Left ventricle myocardium superior (tissue), 1 donor: ENCODE results near the gene CDH18. TPM values are rescaled to one million over a fixed set of nuclear protein-coding genes. Genes with fewer than 3 reads are reported as not detected.

ENCODE experiments used
- ATAC-seq: fragments of 200-7000 bp; cut with Tn5 transposase; one replicate; pipeline ENCODE4 v1.9.1; 2020; ENCODE audit warnings: mild to moderate bottlenecking, moderate library complexity
- DNase-seq: peaks from one replicate; pipeline ENCODE4 v3.0.0-alpha.2; 2020
- intact Hi-C: fragments of 100-400 bp; cut with micrococcal nuclease; formaldehyde crosslinking; loops from one replicate; pipeline ENCODE4 v1.11.0; 2022
- total RNA-seq: library from RNA; stranded (reverse); fragmentation: NEBNext Ultra II Directional; extraction: Animal tissue kit (Norgen Biotek cat#: 25700); gene quantifications from one replicate; pipeline ENCODE4 v1.2.1, GENCODE V29; 2021
- donor health status: DM: no; HTN: yes; CAD: no; lungs with severe emphysema.

CDH18 gene
- total RNA-seq, 1 donor from 2014 or later: not detected

DNA sequence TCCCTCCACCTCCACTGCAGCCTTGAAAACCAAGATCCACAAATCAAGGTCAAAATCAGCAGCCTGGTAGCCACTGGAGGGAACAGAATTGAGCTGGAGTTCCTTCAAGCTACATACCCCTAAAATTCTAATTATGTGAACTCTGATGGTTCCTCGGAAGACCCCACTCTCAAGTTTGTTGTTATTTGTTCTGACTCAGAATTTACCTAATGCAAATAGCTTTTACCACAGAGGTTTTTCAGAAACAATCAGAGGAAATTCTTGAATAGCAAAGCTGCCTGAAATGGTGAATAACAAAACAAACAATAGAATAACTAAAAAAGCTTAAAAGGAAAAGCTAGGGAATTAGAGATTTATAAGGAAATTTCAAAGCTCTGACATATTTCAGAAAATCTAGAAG lies 220.0 kb downstream of the CDH18 start:
- intact Hi-C loops: no loop called here
- no peak for ATAC-seq

GRCh38 chr5:19753579-19753978 lies 234.4 kb downstream of the CDH18 start:
- DNase-seq: no peak
- ATAC-seq: no peak
- intact Hi-C loops: no loop called here

More for the DNA sequence above, 220.0 kb downstream of the CDH18 start:
- no peak for DNase-seq

- intact Hi-C loops: no loop called here
- DNase-seq (no peak), ATAC-seq (no peak)
These were observed 236.7 kb downstream of the CDH18 start for GRCh38 chr5:19751326-19751725.

- intact Hi-C loops: no loop called here
- DNase-seq: no peak
- ATAC-seq: no peak
These were observed 242.8 kb downstream of the CDH18 start for GRCh38 chr5:19745247-19745646.

DNA sequence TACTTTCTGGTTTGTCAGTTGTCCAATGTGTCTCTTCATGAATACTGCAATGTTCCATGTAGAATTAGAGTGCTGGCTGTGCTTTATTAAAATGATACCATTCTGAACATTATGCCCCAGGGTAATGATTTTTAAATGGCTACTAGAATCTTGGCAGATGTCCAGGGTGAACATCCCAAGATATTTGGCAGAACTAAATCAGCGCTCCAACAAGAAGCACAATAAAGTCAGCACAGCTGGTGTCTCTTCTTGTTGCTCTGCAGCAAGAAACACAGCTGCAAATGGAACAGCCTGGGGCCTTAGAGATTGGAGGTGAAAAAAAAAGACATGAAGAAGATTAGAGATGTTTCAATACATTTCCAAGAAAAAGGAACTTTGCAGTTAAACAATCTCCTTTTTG lies 248.3 kb downstream of the CDH18 start:
- intact Hi-C loops: no loop called here
- no peak for DNase-seq
- no peak for ATAC-seq

GRCh38 chr5:19734776-19735175 lies 253.2 kb downstream of the CDH18 start:
- ATAC-seq: no peak
- DNase-seq: no peak
- intact Hi-C loops: no loop called here

DNA sequence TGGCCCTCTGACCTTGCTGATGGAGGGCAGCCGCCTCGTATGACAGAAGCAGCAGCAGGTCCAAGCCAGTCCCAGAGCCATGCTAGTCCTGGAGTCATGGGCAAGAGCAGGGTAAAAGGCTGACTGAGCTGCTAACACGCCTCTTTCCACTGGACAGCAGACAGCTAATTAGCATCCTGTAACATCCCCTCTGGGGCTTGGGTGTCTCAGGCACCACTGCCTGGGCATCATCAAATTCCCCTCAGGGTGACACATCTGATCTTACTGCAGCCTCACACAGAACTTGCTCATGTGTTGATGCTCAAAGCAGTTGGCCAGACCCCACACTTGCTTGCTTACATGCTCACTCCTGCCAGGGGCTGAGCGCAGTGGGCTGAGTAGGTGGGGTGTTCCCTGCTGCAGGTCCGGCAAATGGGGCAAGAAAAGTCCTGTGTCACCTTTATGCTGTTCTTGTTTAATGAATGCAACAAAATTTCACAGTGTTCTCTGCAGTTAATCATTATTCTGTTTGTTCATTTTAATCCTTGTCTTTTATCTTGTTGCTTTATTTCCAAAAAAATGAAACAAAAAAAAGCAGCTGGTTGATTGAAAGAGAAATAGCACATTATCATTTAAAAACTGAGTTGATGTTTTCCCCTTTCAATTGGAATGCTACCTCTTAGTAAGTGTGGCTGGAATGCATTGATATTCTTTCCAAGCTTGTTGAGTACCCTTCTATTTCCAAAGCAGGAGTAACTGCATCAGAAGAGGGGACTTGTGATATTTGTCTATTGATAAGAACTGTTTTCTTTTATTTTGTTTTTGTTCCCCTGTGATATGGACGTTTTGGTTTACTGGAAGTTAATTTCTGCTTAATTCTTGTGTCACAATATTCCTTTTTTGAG lies 254.1 kb downstream of the CDH18 start:
- ATAC-seq: no peak

DNA sequence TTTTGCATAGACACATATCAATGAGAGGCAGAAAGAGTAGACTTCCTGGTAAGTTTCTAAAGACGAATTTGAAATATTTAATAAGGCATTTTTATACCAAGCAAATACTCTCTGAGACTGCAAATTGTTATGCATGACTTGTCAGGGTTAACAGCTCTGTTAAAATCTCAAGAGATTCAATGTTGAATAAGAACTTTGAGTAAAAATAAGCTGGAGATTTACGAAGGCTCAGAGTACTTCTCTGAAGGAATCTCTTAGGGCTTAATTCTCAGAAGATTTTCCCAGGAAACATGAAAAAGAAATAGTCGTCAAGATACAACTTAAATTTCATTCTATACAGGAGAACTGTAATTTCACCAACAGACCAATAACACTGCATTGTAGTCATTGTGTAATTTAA lies 259.4 kb downstream of the CDH18 start:
- intact Hi-C loops: no loop called here
- ATAC-seq: no peak
- no peak for DNase-seq

More for the DNA sequence above, 254.1 kb downstream of the CDH18 start:
- DNase-seq: no peak
- intact Hi-C loops: no loop called here

- intact Hi-C loops: no loop called here
- ATAC-seq: no peak
- DNase-seq: no peak
These were observed 268.9 kb downstream of the CDH18 start for GRCh38 chr5:19719109-19719508.

- no peak for ATAC-seq
- intact Hi-C loops: no loop called here
- no peak for DNase-seq
These were observed 274.3 kb downstream of the CDH18 start for GRCh38 chr5:19713740-19714139.

DNA sequence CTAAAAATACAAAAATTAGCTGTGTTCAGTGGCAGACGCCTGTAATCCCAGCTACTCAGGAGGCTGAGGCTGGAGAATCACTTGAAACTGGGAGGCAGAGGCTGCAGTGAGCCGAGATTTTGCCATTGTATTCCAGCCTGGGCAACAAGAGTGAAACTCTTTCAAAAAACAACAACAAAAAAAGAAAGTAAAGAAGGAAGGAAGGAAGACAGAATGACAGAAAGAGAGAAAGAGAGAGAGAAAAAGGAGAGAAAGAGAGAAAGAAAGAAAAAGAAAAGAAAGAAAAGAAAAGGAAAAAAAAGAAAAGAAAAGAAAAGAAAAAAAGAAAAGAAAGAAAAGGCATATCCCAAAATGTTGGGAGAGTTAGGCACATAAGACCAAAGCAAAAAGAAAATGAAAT lies 278.6 kb downstream of the CDH18 start:
- intact Hi-C loops: no loop called here
- ATAC-seq: no peak
- no peak for DNase-seq

- intact Hi-C loops: no loop called here
- DNase-seq (no peak), ATAC-seq (no peak)
These were observed 281.2 kb downstream of the CDH18 start for GRCh38 chr5:19706776-19707175.

DNA sequence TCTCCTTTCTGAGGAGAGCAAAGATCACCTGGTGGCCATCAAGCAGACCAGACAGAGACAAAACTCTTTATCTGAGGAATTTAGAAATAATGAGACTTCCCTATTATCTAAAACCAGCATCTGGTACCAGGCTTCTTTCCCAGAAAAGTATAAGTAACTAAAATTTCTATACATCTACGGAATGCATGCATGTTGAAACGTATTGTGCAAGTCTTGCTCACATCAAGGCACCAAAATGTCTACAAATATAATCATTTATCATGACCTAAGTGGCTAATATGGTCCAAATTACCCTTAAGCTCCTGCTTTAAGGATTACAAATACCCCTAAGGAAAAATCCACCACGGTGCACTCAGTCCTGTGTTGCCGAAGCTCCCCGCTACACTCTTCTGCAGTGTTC lies 286.3 kb downstream of the CDH18 start:
- ATAC-seq (no peak), DNase-seq (no peak)
- intact Hi-C loops: no loop called here

DNA sequence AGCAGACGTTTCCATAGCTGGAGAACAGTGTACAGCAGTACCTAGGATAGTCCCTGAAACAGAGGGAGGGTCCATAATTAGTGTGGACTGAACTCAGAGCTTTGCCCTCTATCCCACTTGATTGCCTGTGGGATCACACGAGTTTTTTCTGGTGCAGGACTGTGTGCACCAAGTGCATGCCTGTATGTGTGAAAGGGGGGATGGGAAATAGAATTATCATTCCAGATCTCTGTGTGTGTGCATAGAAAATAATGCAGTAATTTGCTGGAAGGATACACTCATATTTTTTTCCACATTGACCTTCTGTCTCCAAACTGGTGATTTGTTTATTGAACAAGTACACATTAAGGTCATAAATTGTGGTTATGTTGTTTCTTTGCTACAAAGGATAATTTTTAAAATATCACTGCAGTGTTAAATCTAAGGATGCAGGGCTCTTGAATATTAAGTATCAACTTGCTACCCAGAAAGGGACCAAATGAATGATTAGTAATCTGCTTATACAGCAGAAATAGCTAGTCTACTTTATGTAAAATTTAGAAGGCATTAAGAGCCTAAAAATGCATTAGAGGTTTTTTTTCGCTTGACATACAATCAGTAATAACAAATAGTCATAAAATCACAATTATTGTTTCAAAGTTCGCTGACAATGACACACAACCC lies 292.9 kb downstream of the CDH18 start:
- ATAC-seq (no peak), DNase-seq (no peak)
- intact Hi-C loops: no loop called here

DNA sequence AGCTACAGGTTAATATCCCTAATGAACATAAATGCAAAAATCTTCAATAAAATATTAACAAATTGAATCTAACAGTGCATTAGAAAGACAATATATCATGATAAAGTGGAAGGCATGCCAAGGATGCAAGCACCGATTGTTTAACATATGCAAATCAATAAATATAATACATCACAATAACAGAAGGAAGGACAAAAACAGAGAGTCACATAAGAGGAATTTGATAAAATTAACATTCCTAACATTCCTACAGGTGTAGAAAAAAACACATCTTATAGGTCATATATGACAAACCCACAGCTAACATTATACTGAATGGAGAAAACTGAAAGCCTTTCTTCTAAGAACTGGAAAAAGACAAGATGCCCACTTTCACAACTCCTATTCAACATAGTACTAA lies 297.0 kb downstream of the CDH18 start:
- DNase-seq (no peak), ATAC-seq (no peak)
- intact Hi-C loops: no loop called here

- intact Hi-C loops: no loop called here
These were observed 302.5 kb downstream of the CDH18 start for GRCh38 chr5:19685473-19685872.

DNA sequence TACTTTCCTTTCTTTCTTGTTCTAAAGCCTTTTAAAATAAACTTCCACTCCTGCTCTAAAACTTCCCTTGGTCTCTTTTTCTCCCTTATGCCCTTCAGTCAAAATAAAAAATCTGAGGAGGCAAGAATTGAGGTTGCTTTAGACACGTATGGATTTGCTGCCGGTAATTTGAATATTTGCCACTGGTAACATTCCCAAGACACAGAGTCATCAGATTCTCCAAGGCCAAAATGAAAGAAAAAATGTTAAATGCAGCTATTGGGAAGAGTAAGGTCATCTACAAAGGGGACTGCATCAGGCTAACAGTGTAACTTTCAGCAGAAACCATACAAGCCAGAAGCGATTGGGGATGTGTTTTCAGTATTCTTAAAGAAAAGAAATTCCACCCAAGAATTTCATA lies 311.1 kb downstream of the CDH18 start:
- intact Hi-C loops: no loop called here
- DNase-seq (no peak), ATAC-seq (no peak)

More at GRCh38 chr5:19685473-19685872, 302.5 kb downstream of the CDH18 start:
- DNase-seq (no peak), ATAC-seq (no peak)

- intact Hi-C loops: no loop called here
- DNase-seq: no peak
- no peak for ATAC-seq
These were observed 327.3 kb downstream of the CDH18 start for GRCh38 chr5:19660679-19661078.

- ATAC-seq (no peak), DNase-seq (no peak)
- intact Hi-C loops: no loop called here
These were observed 332.4 kb downstream of the CDH18 start for GRCh38 chr5:19655627-19656026.

DNA sequence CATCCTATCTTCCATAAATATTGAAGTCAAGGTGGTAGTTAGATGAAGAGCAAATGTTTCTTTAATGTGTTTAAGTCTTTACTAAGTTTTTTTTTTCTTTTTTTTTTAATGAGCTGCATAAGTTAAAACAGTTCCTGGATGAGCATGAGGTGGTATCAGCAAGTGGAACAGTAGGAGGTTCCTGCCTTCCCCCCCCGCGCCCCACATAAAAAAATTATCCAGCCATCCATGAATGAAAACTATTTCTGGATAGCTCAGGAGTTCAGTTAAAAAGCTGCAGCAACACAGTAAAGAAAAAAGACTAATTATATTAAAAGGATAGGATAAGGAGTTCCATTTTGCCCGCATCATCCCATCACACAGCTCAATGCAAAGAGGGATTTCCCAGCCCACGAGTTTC lies 349.5 kb downstream of the CDH18 start:
- no peak for DNase-seq
- ATAC-seq: no peak
- intact Hi-C loops: no loop called here

- ATAC-seq: no peak
- intact Hi-C loops: no loop called here
- DNase-seq: no peak
These were observed 357.1 kb downstream of the CDH18 start for GRCh38 chr5:19630876-19631275.
